SK-N-SH treated with all-trans-retinoic acid at 6 μM for 48 hours (cell line): Measurements from ENCODE around the gene CPZ.

Experiments used
- ATAC-seq: fragments of 200-7000 bp; cut with Tn5 transposase; 3 replicates; pipeline ENCODE4 v1.9.1; 2020; ENCODE audit warnings: mild to moderate bottlenecking, moderate library complexity
- ARNTL ChIP-seq: fragments of 450-650 bp; formaldehyde crosslinking; IDR thresholded peaks from 2 replicates; pipeline ENCODE4 v1.5.0; 2020; ENCODE audit warnings: low read depth, mild to moderate bottlenecking, moderate library complexity, borderline replicate concordance
- BACH2 ChIP-seq: fragments of 250-450 bp; sonication (Bioruptor Pico); IDR thresholded peaks from 2 replicates; pipeline ENCODE4 v1.9.0; 2021; ENCODE audit warnings: mild to moderate bottlenecking, borderline replicate concordance
- CSDC2 ChIP-seq: fragments of 250-450 bp; sonication (Bioruptor Pico); IDR thresholded peaks from 2 replicates; pipeline ENCODE4 v1.5.0; 2020; ENCODE audit warnings: mild to moderate bottlenecking, moderate library complexity
- ESRRG ChIP-seq: fragments of 250-450 bp; sonication (Bioruptor Pico); IDR thresholded peaks from 2 replicates; pipeline ENCODE4 v1.6.1; 2021; ENCODE audit warnings: mild to moderate bottlenecking
- GLIS3 ChIP-seq: fragments of 250-450 bp; sonication (Bioruptor Pico); IDR thresholded peaks from 2 replicates; pipeline ENCODE4 v1.5.0; 2020; ENCODE audit warnings: mild to moderate bottlenecking, moderate library complexity
- ISL1 ChIP-seq: fragments of 250-450 bp; sonication (Bioruptor Pico); IDR thresholded peaks from 2 replicates; pipeline ENCODE4 v2.1.2; 2022; ENCODE audit warnings: mild to moderate bottlenecking, moderate library complexity
- PPARA ChIP-seq: fragments of 250-450 bp; sonication (Bioruptor Pico); IDR thresholded peaks from 2 replicates; pipeline ENCODE4 v1.5.0; 2020; ENCODE audit warnings: mild to moderate bottlenecking, borderline replicate concordance
- RARB ChIP-seq: fragments of 250-450 bp; sonication (Bioruptor Pico); IDR thresholded peaks from 2 replicates; pipeline ENCODE4 v1.8.0; 2021; ENCODE audit warnings: mild to moderate bottlenecking, moderate library complexity
- SNAI2 ChIP-seq: fragments of 250-450 bp; sonication (Bioruptor Pico); IDR thresholded peaks from 2 replicates; pipeline ENCODE4 v1.5.0; 2020; ENCODE audit warnings: mild to moderate bottlenecking, moderate library complexity
- TCF4 ChIP-seq: fragments of 250-450 bp; sonication (Bioruptor Pico); IDR thresholded peaks from 2 replicates; pipeline ENCODE4 v1.8.0; 2021; ENCODE audit warnings: mild to moderate bottlenecking, moderate library complexity, borderline replicate concordance
- TOX ChIP-seq: fragments of 250-450 bp; sonication (Bioruptor Pico); IDR thresholded peaks from 2 replicates; pipeline ENCODE4 v1.8.0; 2021; ENCODE audit warnings: mild to moderate bottlenecking, moderate library complexity, borderline replicate concordance
- ZFP3 ChIP-seq: fragments of 250-450 bp; sonication (Bioruptor Pico); IDR thresholded peaks from 2 replicates; pipeline ENCODE4 v1.5.0; 2020; ENCODE audit warnings: mild to moderate bottlenecking, moderate library complexity
- ZFP30 ChIP-seq: fragments of 450-650 bp; formaldehyde crosslinking; IDR thresholded peaks from 2 replicates; pipeline ENCODE4 v1.5.0; 2022; ENCODE audit warnings: mild to moderate bottlenecking, moderate library complexity
- ZNF565 ChIP-seq: fragments of 450-650 bp; formaldehyde crosslinking; conservative IDR thresholded peaks from 2 replicates; pipeline ENCODE4 v1.5.0; 2020; ENCODE audit warnings: low read depth, mild to moderate bottlenecking, moderate library complexity
- ZNF70 ChIP-seq: fragments of 450-650 bp; formaldehyde crosslinking; IDR thresholded peaks from 2 replicates; pipeline ENCODE4 v1.5.0; 2020; ENCODE audit warnings: mild to moderate bottlenecking, moderate library complexity
- ZNF8 ChIP-seq: fragments of 450-650 bp; formaldehyde crosslinking; IDR thresholded peaks from 2 replicates; pipeline ENCODE4 v1.5.0; 2020; ENCODE audit warnings: mild to moderate bottlenecking, moderate library complexity
- TF ChIP-seq, protein P1 (sequence below): fragments of 250-450 bp; sonication (Bioruptor Pico); IDR thresholded peaks from 2 replicates; pipeline ENCODE4 v1.5.1; 2021; ENCODE audit warnings: mild to moderate bottlenecking, moderate library complexity
- TF ChIP-seq, protein P2 (sequence below): fragments of 250-450 bp; sonication (Bioruptor Pico); IDR thresholded peaks from 2 replicates; pipeline ENCODE4 v1.5.0; 2020; ENCODE audit warnings: mild to moderate bottlenecking, moderate library complexity
- TF ChIP-seq, protein P3 (sequence below): fragments of 250-450 bp; sonication (Bioruptor Pico); IDR thresholded peaks from 2 replicates; pipeline ENCODE4 v1.5.1; 2020; ENCODE audit warnings: low read depth, mild to moderate bottlenecking, moderate library complexity
- TF ChIP-seq, protein P4 (sequence below): fragments of 250-450 bp; sonication (Bioruptor Pico); IDR thresholded peaks from 2 replicates; pipeline ENCODE4 v1.8.0; 2021; ENCODE audit warnings: low read depth, mild to moderate bottlenecking, moderate library complexity, borderline replicate concordance

Gene CPZ

DNA sequence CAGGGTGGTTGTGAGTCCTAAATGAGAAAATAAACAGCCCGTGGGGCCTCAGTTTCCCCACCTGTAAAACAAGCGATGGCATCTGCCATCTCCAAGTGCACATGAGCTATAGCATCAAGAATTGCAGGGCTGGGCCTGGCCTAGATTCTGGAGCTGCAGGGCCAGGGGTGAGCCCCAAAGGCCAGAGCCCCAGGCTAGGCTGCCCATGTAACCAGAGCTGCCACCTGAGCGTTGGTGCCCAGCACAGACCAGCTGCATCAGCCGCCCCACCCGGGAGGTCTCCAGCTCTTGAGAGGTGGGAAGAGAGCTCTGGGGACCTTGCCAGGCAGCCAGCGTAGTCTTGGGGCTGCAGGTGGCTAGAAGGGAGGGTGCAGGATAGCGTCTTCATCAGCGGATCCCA is 39.3 kb upstream of the CPZ start:
- no peak for TF ChIP-seq SNAI2
- no peak for TF ChIP-seq PPARA (CRISPR knock-in tag)
- TF ChIP-seq, protein P1, sequence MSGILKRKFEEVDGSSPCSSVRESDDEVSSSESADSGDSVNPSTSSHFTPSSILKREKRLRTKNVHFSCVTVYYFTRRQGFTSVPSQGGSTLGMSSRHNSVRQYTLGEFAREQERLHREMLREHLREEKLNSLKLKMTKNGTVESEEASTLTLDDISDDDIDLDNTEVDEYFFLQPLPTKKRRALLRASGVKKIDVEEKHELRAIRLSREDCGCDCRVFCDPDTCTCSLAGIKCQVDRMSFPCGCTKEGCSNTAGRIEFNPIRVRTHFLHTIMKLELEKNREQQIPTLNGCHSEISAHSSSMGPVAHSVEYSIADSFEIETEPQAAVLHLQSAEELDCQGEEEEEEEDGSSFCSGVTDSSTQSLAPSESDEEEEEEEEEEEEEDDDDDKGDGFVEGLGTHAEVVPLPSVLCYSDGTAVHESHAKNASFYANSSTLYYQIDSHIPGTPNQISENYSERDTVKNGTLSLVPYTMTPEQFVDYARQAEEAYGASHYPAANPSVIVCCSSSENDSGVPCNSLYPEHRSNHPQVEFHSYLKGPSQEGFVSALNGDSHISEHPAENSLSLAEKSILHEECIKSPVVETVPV (CRISPR knock-in tag), result no peak
- TF ChIP-seq TCF4, result no peak
- TF ChIP-seq GLIS3 (CRISPR knock-in tag), result no peak
- no peak for TF ChIP-seq BACH2 (CRISPR knock-in tag)
- ATAC-seq, result no peak

DNA sequence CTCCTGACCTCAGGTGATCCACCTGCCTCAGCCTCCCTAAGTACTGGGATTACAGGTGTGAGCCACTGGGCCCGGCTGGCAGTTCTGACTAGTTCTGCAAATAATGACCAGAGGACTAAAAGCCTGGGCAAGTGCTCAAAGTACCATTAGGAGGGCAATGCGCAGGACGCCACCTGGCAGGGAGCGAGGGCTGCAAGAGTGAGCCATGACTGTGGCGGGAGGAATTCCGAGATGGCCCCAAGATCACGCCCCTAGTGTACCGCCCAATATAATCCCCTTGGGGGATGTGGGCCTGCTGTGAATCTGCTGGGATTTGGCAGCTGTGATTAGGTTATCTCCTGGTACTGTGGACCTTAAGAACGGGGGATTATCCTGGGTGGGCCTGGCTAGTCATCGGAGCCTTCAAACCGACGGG is 38.6 kb upstream of the CPZ start:
- TF ChIP-seq ZFP30 (no peak), SNAI2 (no peak), ESRRG (no peak), PPARA (CRISPR knock-in tag) (no peak), BACH2 (CRISPR knock-in tag) (no peak), ZNF565 (CRISPR knock-in tag) (no peak), TOX (CRISPR knock-in tag) (no peak), GLIS3 (CRISPR knock-in tag) (no peak), CSDC2 (CRISPR knock-in tag) (no peak), ZNF70 (CRISPR knock-in tag) (no peak), TCF4 (no peak), ISL1 (CRISPR knock-in tag) (no peak), ZNF8 (no peak), RARB (no peak), ARNTL (CRISPR knock-in tag) (no peak), ZFP3 (CRISPR knock-in tag) (no peak)
- TF ChIP-seq, protein P2, sequence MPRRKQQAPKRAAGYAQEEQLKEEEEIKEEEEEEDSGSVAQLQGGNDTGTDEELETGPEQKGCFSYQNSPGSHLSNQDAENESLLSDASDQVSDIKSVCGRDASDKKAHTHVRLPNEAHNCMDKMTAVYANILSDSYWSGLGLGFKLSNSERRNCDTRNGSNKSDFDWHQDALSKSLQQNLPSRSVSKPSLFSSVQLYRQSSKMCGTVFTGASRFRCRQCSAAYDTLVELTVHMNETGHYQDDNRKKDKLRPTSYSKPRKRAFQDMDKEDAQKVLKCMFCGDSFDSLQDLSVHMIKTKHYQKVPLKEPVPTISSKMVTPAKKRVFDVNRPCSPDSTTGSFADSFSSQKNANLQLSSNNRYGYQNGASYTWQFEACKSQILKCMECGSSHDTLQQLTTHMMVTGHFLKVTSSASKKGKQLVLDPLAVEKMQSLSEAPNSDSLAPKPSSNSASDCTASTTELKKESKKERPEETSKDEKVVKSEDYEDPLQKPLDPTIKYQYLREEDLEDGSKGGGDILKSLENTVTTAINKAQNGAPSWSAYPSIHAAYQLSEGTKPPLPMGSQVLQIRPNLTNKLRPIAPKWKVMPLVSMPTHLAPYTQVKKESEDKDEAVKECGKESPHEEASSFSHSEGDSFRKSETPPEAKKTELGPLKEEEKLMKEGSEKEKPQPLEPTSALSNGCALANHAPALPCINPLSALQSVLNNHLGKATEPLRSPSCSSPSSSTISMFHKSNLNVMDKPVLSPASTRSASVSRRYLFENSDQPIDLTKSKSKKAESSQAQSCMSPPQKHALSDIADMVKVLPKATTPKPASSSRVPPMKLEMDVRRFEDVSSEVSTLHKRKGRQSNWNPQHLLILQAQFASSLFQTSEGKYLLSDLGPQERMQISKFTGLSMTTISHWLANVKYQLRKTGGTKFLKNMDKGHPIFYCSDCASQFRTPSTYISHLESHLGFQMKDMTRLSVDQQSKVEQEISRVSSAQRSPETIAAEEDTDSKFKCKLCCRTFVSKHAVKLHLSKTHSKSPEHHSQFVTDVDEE, result no peak
- TF ChIP-seq, protein P1 (CRISPR knock-in tag), result no peak
- TF ChIP-seq, protein P3, sequence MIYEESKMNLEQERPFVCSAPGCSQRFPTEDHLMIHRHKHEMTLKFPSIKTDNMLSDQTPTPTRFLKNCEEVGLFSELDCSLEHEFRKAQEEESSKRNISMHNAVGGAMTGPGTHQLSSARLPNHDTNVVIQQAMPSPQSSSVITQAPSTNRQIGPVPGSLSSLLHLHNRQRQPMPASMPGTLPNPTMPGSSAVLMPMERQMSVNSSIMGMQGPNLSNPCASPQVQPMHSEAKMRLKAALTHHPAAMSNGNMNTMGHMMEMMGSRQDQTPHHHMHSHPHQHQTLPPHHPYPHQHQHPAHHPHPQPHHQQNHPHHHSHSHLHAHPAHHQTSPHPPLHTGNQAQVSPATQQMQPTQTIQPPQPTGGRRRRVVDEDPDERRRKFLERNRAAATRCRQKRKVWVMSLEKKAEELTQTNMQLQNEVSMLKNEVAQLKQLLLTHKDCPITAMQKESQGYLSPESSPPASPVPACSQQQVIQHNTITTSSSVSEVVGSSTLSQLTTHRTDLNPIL (CRISPR knock-in tag), result no peak
- TF ChIP-seq, protein P4, sequence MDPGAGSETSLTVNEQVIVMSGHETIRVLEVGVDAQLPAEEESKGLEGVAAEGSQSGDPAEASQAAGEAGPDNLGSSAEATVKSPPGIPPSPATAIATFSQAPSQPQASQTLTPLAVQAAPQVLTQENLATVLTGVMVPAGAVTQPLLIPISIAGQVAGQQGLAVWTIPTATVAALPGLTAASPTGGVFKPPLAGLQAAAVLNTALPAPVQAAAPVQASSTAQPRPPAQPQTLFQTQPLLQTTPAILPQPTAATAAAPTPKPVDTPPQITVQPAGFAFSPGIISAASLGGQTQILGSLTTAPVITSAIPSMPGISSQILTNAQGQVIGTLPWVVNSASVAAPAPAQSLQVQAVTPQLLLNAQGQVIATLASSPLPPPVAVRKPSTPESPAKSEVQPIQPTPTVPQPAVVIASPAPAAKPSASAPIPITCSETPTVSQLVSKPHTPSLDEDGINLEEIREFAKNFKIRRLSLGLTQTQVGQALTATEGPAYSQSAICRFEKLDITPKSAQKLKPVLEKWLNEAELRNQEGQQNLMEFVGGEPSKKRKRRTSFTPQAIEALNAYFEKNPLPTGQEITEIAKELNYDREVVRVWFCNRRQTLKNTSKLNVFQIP, result no peak
- ATAC-seq, result no peak

DNA sequence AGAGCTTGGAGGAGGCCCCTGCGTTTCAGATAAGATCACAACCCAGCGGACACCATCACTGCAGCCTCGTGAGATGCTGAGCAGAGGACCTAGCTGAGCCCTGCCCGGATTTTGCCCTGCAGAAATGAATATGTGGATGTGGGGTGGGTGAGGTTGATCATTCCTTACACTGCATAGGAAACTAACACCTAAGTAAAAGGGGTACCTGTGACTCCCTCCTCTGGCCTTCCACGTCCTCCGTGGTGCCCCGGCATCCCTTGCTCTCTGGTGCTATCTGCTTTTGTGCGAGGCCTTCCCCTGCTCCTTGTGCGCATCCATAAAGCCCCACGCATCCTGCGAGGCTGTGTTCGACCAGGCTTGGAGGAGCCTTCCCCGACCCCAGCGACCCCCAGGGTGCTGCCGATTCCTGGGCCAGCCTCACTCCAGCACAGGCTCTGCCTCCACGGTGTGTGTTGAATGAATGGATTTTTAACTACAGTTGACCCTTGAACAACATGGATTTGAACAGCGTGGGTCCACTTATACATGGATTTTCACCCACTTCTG is 37.9 kb upstream of the CPZ start:
- TF ChIP-seq, protein P3 (CRISPR knock-in tag), result no peak
- TF ChIP-seq, protein P4, result no peak
- TF ChIP-seq ISL1 (CRISPR knock-in tag) (no peak), BACH2 (CRISPR knock-in tag) (no peak)
- no peak for ATAC-seq
